Fibroblast of mammary gland (primary cell): ENCODE results near the gene POMGNT2.

Experiments used
- DNase-seq: peaks from one replicate; pipeline ENCODE4 v3.0.0-alpha.2; 2010; ENCODE audit warnings: low read depth
- H3K4me3 ChIP-seq: 2 replicates; pipeline ENCODE4 v1.5.1; 2011; ENCODE audit warnings: low read depth, mild to moderate bottlenecking, low read length, moderate library complexity; ENCODE audit not compliant: control insufficient read depth
- CTCF ChIP-seq: conservative IDR thresholded peaks from 2 replicates; pipeline ENCODE4 v1.5.1; 2011; ENCODE audit warnings: low read depth, low read length, inconsistent platforms; ENCODE audit not compliant: control insufficient read depth, insufficient read depth

POMGNT2 gene

DNA sequence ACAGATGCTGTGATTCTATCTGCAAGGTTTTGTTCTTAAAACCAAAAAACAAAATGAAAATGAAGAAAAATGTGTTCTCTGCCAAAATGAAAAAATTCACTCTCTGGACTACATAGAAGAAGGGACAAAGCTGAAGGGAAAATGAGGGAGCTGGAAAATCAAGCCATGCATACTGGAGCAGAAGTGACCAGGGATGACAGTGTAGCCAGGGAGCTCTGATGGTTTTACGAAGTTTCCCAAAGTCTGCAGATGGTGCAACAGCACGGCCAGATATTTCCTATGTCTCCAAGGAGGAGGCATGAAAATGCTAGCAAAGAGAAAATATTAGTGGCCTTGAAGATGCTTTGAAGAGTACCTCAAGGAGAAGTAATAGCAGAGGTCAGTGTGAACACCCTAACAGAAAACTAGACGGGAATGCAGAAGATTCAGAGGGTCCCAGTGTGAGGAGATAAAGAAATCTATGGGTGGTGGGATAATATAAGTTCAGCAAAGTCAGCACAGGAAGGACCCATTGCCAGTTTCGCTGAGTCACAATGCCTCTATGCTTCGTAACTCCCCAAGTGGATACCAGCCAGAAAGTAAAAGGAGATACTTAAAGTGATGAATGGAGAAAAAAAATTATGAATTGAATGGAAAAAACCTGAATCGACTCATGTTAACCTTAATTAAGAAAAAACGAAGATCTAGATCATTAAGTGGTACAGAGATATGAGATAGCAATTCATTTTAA, 39.0 kb upstream of the POMGNT2 start:
- TF ChIP-seq CTCF: no peak
- no peak overlapping the region for H3K4me3 ChIP-seq
- DNase-seq: peak; percentile 87

DNA sequence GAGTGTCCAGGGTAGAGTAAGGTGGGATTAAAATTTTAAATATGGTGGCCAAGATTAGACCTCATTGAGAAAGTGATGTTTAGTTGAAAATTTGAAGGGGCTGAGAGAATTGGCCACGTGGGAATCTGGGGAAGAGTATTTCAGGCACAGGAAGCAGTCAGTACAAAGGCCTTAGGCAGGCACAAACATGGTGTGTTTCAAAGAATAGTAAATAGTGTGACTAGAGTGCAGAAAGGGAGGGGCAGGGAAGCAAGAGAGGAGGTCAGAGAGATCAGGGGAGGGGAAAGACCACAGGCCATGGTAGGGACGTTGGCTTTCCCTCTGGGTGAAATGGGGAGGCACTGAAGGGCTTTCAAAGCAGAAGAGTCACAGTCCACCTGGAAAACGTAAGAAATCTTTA, 36.6 kb upstream of the POMGNT2 start:
- TF ChIP-seq CTCF: no peak
- no peak for DNase-seq
- no peak overlapping the region for H3K4me3 ChIP-seq

DNA sequence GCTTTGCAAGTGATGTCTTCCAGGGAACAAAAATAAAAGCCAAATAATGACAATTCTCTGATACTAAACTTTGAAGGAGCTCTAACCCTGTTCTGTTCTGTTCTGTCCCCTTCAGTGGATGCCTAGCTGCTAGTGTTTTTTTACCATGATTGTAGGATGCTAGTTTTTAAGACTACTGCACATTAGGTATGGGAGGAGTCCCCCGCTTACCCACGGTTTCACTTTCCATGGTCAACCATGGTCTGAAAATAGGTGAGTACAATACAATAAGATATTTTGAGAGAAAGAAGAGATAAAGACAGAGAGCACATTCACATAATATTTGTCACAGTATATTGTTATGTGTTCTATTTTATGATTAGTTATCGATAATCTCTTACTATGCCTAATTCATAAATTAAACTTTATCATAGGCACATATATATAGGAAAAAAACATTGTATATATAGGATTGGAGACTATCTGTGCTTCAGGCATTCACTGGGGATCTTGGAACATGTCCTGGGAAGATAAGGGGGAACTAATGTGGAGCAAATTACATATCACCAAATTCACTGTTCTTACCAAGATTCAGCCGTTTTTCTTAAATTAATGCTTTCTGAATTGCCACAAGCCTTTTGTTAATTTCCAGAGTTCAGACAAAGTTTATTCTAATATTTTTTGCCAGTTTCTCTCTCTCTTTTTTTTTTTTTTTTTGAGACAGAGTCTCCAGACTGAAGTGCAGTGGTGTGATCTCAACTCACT, 32.8 kb upstream of the POMGNT2 start:
- TF ChIP-seq CTCF: no peak
- no peak overlapping the region for H3K4me3 ChIP-seq
- no peak for DNase-seq

- no peak for TF ChIP-seq CTCF
- H3K4me3 ChIP-seq: no peak overlapping the region
- peak; percentile 39 for DNase-seq
Observed at GRCh38 chr3:43132870-43133636, 27.2 kb upstream of the POMGNT2 start.

DNA sequence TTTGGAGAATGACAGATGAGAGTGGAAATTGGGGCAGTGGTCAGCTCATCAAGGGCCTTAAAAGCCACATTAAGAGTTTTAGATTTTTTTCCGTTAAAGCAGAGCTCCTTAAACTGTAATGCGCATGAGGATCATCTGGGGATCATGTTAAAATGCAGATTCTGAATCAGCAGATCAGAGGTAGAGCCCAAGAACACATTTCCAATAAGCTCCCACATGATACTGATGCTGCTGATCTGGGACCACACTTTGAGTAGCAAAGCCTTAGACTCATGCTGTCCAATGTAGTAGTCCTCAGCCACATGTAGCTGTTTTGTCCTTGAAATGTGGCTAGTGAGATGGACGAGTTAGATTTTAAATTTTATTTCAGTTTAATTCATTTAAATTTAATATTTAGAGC, 26.3 kb upstream of the POMGNT2 start:
- no peak overlapping the region for H3K4me3 ChIP-seq
- DNase-seq: no peak
- no peak for TF ChIP-seq CTCF

DNA sequence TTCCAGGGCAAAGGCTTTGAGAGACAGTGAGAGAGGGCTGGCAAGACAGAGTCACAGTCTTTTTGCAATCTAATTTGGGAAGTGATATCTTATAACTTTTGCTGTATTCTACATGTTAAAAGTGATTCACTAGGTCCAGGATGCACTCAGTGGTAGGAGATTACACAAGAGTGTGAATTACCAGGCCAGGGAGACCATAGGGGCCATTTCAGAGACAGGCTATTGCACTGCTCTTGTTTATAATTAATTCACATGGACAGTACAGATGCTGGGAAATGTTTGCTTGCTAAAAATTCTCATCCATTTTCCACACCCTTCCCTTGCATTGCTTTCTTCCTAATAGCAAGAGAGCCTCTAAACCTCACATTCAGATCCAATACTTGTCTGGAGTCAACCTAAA, 22.6 kb upstream of the POMGNT2 start:
- H3K4me3 ChIP-seq: no peak overlapping the region
- no peak for TF ChIP-seq CTCF
- DNase-seq: peak; percentile 30
